Activated naive CD8-positive, alpha-beta T cell (primary cell): ENCODE data around the gene NDUFB7.
"Not testable (repeated sequence)": the region's sequence is repeated elsewhere in the genome, so short reads cannot be mapped to it uniquely, and the experiment has no call there.

Experiments
- H3K27ac Mint-ChIP-seq: one replicate; pipeline ENCODE4 v1.8.0; 2021; ENCODE audit warnings: mixed read lengths
- H3K27me3 Mint-ChIP-seq: one replicate; pipeline ENCODE4 v1.8.0; 2021; ENCODE audit warnings: mixed read lengths
- H3K36me3 Mint-ChIP-seq: one replicate; pipeline ENCODE4 v1.8.0; 2021; ENCODE audit warnings: mixed read lengths
- H3K4me1 Mint-ChIP-seq: one replicate; pipeline ENCODE4 v1.8.0; 2021; ENCODE audit warnings: low read depth, mixed read lengths
- H3K4me3 Mint-ChIP-seq: one replicate; pipeline ENCODE4 v1.8.0; 2021; ENCODE audit warnings: mild to moderate bottlenecking, mixed read lengths
- H3K9me3 Mint-ChIP-seq: one replicate; pipeline ENCODE4 v1.8.0; 2021; ENCODE audit warnings: low read depth, mixed read lengths

Gene NDUFB7

DNA sequence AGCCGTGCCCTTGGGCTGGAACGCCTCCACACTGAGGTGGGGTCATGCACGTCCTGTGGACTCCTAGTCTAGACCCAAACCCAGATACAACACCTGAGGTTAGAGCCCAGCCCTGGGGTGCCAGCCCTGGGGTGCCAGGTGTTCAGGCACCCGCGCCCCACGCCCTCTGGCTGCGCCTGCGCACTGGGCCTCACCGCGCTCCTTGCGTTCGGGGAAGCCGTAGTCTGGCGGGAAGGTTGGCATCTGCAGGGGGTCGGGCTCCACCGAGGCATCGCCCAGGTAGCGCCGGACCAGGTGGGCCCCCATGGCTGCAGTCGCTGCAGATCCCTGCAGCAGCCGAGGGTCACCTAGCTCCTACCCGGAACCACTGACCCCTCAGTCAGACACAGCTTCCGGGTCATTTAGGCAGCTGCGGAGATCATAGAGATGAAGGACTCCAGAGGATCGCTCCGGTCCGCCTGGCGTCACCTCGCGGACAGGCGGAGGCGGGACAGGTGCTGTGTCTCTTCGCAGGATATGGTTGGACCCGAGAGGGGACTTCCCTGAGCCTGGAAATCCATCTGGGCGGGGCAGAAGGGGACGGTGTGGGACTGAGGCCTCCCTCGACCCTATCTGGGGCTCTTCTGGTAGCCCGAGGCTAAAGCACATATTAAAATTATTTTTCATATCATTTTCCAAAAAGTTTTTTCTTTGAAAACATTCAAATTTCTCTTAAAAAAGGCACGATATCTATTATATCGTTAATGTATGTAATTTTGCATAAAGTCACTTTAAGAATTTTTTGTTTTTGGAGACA lies at the start of gene NDUFB7:
NDUFB7 (minus strand) TSS at position 372 of the 796 bp plus-strand sequence; CDS start at position 306, 66 bp downstream.
- Mint-ChIP-seq H3K27ac (peak within 1 kb of the TSS; percentile 88), H3K36me3 (no peaks in the 10 kb centered on the region), H3K4me3 (peak within 1 kb of the TSS; percentile 95), H3K27me3 (no peaks in the 10 kb centered on the region), H3K4me1 (peaks cover 34% of the 10 kb centered on the region), H3K9me3 (no peaks in the 10 kb centered on the region)

DNA sequence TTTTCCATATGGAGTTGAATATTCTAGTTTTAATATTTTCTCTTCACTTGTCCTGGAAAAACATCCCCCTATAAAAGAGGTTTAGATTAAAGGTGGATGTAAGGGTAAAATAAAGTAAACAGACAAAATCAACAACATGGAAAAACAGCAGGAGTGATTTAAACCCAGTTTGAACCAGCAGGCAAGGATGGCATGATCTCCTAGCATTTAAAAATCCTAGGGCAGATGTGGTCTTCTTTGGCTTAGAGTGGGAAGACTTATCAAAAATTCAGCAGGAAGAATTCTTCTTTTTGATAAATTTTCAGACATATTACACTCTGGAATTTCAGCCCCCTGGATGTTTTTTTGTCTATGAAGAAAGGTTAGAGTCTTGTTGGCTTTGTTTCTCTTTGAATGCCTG lies 47.5 kb upstream of the NDUFB7 start:
- Mint-ChIP-seq H3K36me3 (peaks cover 6% of the 10 kb centered on the region), H3K27ac (no peak overlapping the region), H3K4me1 (no peaks in the 10 kb centered on the region), H3K4me3 (no peak overlapping the region), H3K27me3 (peaks cover 5% of the 10 kb centered on the region), H3K9me3 (peaks cover 14% of the 10 kb centered on the region)

DNA sequence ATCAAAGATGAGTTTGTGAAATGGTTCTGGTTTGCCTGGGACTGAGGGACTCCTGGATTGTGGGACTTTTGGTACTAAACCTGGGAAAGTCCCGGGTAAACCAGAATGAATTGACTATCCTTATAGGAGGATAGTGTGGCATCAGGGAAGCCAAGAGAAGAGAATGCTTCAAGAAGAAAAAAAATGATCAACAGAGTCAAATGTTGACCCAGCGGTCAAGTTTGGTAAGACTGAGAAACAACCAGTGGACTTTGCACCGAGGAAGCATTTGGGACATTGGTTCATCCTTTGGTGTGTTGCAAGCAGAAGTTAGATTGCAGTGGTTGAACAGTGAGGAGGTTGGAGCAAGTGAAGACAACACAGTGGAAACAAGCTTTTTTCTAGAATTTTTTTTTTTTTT lies 44.5 kb upstream of the NDUFB7 start:
- peaks cover 14% of the 10 kb centered on the region for H3K9me3 Mint-ChIP-seq
- peaks cover 6% of the 10 kb centered on the region for H3K36me3 Mint-ChIP-seq
- H3K27me3 Mint-ChIP-seq, result peaks cover 2% of the 10 kb centered on the region
- no peaks in the 10 kb centered on the region for H3K4me1 Mint-ChIP-seq
- H3K27ac Mint-ChIP-seq, result no peak overlapping the region
- no peak overlapping the region for H3K4me3 Mint-ChIP-seq

DNA sequence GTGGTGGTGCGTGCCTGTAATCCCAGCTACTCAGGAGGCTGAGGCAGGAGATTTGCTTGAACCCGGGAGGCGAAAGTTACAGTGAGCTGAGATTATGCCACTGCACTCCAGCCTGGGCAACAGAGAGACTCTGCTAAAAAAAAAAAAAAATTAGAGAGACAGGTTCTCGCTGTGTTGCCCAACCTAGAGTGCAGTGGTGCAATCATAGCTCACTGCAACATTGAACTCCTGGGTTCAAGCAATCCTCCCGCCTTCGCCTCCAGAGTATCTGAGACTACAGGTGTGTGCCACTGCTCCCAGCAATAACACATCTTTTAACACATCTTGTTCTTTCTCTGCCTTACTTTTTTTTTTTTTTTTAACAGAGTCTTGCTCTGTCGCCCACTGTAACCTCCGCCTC lies 43.8 kb upstream of the NDUFB7 start:
- no peak overlapping the region for H3K4me3 Mint-ChIP-seq
- H3K36me3 Mint-ChIP-seq, result peaks cover 6% of the 10 kb centered on the region
- H3K9me3 Mint-ChIP-seq, result peaks cover 14% of the 10 kb centered on the region
- H3K27me3 Mint-ChIP-seq, result peaks cover 2% of the 10 kb centered on the region
- H3K27ac Mint-ChIP-seq, result no peak overlapping the region
- no peaks in the 10 kb centered on the region for H3K4me1 Mint-ChIP-seq

DNA sequence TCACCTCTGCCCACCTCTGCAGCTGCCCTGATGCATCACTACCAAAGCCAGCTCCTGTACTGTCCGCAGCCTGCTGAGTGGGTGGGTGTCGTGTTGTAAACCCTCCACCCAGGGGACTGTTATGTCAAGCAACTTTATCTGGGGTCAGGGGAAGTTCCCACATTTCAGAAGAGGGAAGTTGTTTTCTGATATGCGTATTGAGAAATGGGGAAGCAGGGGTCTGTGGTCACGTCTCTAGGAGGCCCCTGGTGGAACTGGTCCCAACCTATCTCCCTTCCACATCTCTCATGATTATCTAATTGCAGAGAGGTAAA lies 42.2 kb upstream of the NDUFB7 start:
- Mint-ChIP-seq H3K27ac (no peak overlapping the region), H3K4me1 (no peaks in the 10 kb centered on the region), H3K36me3 (peaks cover 2% of the 10 kb centered on the region), H3K27me3 (peaks cover 2% of the 10 kb centered on the region), H3K4me3 (no peak overlapping the region), H3K9me3 (peaks cover 3% of the 10 kb centered on the region)

DNA sequence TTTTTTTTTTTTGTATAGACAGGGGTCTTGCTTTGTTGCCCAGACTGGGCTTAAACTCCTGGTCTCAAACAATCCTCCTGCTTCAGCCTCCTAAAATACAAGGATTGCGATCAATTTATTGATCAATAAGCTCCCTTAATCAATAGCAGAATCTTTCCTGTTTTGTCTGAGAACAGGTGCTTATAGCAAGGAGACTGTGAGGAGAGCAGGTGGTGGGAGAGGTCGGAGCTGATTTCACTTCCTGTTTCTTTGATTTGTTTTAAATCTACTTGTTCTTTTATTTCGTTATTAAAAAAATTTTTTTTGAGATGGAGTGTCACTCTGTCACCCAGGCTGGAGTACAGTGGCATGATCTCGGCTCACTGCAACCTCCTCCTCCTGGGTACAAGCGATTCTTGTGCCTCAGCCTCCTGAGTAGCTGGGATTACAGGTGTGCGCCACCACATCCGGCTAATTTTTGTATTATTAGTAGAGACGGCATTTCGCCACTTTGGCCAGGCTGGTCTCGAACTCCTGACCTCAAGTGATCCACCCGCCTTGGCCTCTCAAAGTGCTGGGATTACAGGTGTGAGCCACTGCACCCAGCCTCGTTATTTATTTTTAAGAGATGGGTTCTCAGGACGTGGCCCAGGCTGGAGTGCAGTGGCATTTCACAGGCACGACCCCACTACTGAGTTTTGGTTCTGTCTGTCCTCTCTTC lies 41.7 kb upstream of the NDUFB7 start:
- H3K4me3 Mint-ChIP-seq, H3K27me3 Mint-ChIP-seq, H3K4me1 Mint-ChIP-seq, H3K27ac Mint-ChIP-seq, H3K9me3 Mint-ChIP-seq, H3K36me3 Mint-ChIP-seq: not testable (repeated sequence)

DNA sequence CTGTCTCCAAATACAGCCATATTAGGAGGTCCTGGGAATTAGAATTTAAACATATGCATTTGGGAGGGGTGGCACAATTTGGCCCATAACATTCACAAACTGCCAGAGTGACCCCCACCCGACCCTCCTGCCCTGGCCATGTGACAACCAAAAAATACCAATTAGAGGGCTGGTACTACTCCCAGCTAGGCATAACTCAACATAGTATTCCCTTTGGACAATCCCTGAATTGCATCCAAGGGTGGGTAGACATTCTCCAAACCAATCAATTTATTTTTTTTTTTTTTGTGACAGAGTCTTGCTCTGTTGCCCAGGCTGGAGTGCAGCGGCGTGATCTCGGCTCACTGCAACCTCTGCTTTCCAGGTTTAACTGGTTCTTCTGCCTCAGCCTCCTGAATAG lies 40.8 kb upstream of the NDUFB7 start:
- no peaks in the 10 kb centered on the region for H3K9me3 Mint-ChIP-seq
- no peaks in the 10 kb centered on the region for H3K4me1 Mint-ChIP-seq
- no peak overlapping the region for H3K27ac Mint-ChIP-seq
- no peak overlapping the region for H3K4me3 Mint-ChIP-seq
- H3K36me3 Mint-ChIP-seq, result peaks cover 1% of the 10 kb centered on the region
- H3K27me3 Mint-ChIP-seq, result peaks cover 1% of the 10 kb centered on the region

DNA sequence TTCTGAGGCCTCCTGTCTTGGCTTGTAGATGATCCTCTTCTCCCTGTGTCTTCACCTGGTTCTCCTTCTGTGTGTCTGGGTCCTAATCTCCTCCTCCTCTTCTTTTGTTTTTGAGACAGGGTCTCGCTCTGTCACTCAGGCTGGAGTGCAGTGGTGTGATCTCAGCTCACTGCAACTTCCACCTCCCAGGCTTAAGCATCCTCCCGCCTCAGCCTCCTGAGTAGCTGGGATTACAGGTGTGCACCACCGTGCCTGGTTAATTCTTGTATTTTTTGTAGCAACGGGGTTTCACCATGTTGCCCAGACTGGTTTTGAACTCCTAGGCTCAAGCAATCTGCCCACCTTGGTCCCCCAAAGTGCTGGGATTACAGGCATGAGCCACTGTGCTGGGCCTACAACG lies 40.4 kb upstream of the NDUFB7 start:
- H3K4me3 Mint-ChIP-seq, H3K27ac Mint-ChIP-seq, H3K36me3 Mint-ChIP-seq, H3K9me3 Mint-ChIP-seq, H3K4me1 Mint-ChIP-seq, H3K27me3 Mint-ChIP-seq: not testable (repeated sequence)

DNA sequence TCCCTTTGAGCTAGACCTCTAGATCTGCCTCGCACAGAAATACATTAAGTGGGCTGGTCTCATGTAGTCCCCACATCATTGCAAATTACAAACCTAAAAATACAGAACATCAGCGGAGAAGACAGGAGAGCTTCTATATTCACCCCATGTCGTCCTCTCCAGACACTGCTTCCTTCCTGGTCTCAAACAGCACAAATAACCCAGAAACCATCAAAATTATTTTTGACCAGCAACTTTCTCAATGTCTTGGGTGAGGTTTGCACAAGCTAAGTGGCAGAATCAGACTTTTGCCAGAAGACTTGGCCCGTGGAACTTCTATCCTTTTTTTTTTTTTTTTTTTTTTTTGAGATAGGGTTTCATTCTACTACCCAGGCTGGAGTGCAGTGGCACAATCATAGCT lies 39.2 kb upstream of the NDUFB7 start:
- Mint-ChIP-seq H3K36me3 (no peaks in the 10 kb centered on the region), H3K27ac (no peak overlapping the region), H3K4me1 (no peaks in the 10 kb centered on the region), H3K27me3 (no peaks in the 10 kb centered on the region), H3K9me3 (no peaks in the 10 kb centered on the region), H3K4me3 (no peak overlapping the region)

DNA sequence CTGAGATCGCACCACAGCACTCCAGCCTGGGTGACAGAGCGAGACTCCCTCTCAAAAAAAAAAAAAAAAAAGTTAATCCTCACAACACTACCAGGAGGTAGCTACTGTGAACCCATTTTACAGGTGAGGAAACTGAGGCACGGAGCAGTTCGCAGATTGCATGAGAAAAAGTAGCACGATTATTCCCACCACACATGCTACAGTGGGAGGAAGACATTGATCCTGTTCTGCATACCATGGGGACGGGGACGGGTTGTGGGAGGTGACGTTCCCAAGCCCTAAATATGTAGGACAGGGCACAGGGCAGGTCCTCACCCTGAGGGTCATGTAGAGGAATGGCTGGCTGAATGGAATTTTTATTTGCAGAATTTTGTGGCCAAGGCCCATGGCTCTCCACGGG lies 34.8 kb upstream of the NDUFB7 start:
- H3K27ac Mint-ChIP-seq, result no peak overlapping the region
- no peaks in the 10 kb centered on the region for H3K36me3 Mint-ChIP-seq
- H3K27me3 Mint-ChIP-seq, result no peaks in the 10 kb centered on the region
- peaks cover 4% of the 10 kb centered on the region for H3K4me1 Mint-ChIP-seq
- H3K4me3 Mint-ChIP-seq, result no peak overlapping the region
- no peaks in the 10 kb centered on the region for H3K9me3 Mint-ChIP-seq

DNA sequence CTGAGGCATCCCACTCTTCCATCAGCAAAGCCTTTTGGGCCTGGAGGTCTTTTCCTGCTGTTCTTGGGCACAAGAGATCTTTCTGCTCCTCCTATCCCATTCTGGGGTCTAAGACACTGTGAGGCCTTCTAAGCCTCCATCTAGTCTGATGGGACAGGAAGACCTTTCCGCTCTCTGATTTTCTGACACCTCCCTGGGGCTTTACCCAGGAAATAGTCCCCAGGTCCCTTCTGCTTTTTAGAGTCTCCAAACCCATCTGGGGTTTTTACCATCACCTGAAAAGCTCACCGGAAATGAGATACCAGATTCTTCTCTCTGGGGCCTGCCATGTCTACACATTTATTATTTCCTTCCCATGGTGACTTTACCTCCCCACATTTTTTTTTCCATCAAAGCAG lies 32.1 kb upstream of the NDUFB7 start:
- Mint-ChIP-seq H3K9me3 (no peaks in the 10 kb centered on the region), H3K27ac (no peak overlapping the region), H3K36me3 (no peaks in the 10 kb centered on the region), H3K4me1 (peaks cover 4% of the 10 kb centered on the region), H3K4me3 (no peak overlapping the region), H3K27me3 (no peaks in the 10 kb centered on the region)

DNA sequence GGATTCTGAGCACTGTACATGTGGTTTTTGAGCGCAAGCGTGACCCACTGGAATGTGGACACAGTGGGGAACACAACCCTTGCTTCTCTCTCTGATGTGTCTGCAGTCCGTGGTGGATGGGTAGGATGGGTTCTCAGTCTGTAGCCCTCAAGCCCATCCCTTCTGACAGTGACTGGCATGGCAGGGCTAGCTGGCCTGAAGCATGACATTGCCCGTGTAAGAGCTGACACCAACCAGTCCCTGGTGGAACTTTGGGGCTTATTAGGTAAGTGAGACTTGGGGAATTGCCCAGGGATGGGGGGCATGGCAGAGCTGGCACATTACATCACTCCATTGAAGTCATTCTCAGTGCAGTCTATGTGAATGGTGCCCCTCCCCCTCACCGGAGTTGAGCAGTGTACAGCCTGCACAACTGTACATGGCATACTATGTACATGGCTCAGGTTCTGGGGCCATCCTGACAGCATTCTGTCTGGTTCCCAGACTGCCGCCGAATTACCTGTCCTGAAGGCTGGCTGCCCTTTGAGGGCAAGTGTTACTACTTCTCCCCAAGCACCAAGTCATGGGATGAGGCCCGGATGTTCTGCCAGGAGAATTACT lies 27.8 kb upstream of the NDUFB7 start:
- Mint-ChIP-seq H3K4me3 (no peak overlapping the region), H3K27me3 (no peaks in the 10 kb centered on the region), H3K36me3 (peaks cover 3% of the 10 kb centered on the region), H3K4me1 (peaks cover 4% of the 10 kb centered on the region), H3K27ac (no peak overlapping the region), H3K9me3 (peaks cover 7% of the 10 kb centered on the region)

DNA sequence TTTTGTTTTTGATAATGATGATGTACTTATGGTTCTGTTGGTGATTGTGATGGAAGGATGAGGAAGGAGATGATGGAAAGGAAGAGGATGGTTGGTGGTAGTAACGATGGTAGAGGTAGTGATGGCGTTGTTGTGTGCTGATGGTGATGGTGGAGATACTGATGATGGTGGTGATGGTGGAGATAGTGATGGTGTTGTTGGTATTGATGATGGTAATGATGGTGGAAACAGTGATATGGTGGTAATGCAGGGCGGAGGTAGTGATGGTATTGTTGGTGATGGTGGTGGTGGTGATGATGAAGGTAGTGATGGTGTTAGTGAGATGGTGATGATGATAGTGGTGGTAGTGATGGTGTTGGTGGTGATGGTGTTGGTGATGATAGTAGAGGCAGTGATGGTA lies 23.7 kb upstream of the NDUFB7 start:
- no peak overlapping the region for H3K4me3 Mint-ChIP-seq
- H3K27ac Mint-ChIP-seq, result no peak overlapping the region
- H3K4me1 Mint-ChIP-seq, result no peaks in the 10 kb centered on the region

DNA sequence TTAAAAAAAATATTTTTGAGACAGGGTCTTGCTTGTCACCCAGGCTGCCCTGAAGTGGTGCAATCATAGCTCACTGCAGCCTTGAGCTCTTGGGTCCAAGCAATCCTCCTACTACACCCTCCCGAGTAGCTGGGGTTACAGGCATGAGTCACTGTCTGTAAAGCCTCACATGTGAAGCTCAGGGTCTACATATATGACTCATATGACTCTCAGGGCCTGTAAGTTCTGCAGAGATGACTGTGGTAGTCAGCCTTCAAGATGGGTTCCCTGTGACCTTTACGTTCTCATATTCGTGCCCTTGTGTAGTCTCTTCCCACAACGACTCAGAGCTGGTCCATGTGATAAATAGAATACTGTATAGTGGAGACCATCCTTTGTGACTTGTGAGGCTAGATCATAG lies 17.6 kb upstream of the NDUFB7 start:
- H3K4me1 Mint-ChIP-seq, H3K27ac Mint-ChIP-seq, H3K27me3 Mint-ChIP-seq, H3K9me3 Mint-ChIP-seq, H3K4me3 Mint-ChIP-seq, H3K36me3 Mint-ChIP-seq: not testable (repeated sequence)

More for the DNA sequence above, 23.7 kb upstream of the NDUFB7 start:
- H3K9me3 Mint-ChIP-seq, result peaks cover 7% of the 10 kb centered on the region
- H3K27me3 Mint-ChIP-seq, result peaks cover 6% of the 10 kb centered on the region
- H3K36me3 Mint-ChIP-seq, result peaks cover 3% of the 10 kb centered on the region

DNA sequence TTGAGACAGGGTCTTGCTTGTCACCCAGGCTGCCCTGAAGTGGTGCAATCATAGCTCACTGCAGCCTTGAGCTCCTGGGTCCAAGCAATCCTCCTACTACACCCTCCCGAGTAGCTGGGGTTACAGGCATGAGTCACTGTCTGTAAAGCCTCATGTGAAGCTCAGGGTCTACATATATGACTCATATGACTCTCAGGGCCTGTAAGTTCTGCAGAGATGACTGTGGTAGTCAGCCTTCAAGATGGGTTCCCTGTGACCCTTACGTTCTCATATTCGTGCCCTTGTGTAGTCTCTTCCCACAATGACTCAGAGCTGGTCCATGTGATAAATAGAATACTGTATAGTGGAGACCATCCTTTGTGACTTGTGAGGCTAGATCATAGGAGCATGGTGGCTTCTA lies 13.3 kb upstream of the NDUFB7 start:
- peak overlapping the region; percentile 75 for H3K27ac Mint-ChIP-seq
- H3K27me3 Mint-ChIP-seq, H3K36me3 Mint-ChIP-seq, H3K4me3 Mint-ChIP-seq, H3K9me3 Mint-ChIP-seq, H3K4me1 Mint-ChIP-seq: not testable (repeated sequence)

DNA sequence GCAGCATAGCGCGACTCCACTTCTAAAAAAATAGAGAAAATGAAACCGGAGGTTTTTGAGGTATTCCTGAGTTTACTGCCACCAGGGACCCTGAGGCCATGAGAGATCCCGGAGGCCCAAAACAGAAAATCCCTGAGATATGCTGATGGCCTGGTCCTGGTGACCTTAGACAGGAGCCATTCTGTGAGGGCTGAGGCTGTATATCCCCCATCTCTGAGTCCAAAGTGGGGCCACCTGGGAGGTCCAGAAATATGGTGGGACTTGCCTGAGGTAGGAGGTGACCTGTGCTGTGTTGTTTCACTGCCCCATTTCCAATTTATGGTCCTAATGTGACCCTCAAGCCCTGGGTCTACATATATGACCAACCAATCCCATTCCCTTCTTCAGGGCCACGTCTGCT lies 12.5 kb upstream of the NDUFB7 start:
- not testable (repeated sequence) for H3K4me1 Mint-ChIP-seq, H3K27me3 Mint-ChIP-seq, H3K4me3 Mint-ChIP-seq, H3K27ac Mint-ChIP-seq, H3K9me3 Mint-ChIP-seq, H3K36me3 Mint-ChIP-seq
